SK-N-MC (cell line): ENCODE measurements around the gene APBB1.

Source experiments
- EZH2 ChIP-seq: fragments of 200-600 bp; sonication (generic); IDR thresholded peaks from one replicate; pipeline ENCODE4 v1.6.1; 2017; ENCODE audit warnings: antibody characterized with exemption
- POLR2AphosphoS5 ChIP-seq: IDR thresholded peaks from 2 replicates; pipeline ENCODE4 v1.6.1; 2012; ENCODE audit warnings: mild to moderate bottlenecking, low read depth, low read length, borderline replicate concordance

DNA sequence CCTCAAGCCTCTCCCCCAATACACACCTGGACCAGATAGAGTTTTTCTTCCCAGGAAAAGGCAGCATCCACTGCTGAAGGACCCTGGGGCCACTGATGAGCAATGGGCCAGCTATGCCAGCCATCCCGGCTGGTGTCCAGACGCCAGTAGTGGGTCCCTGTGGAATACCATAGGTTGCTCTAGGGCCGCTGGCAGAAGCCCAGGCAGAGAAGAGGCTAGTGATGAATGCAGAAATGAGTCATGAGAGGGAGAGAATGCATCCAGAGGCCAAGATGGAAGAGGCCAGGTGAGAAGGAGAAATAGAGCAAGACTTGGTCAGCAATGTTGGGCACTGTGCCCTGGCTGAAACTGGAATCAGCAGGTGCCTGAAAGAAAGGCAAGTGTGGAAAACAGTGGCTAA, 13.0 kb upstream of the APBB1 start:
- TF ChIP-seq EZH2: no peak
- TF ChIP-seq POLR2AphosphoS5: no peak
